IMR-90 (cell line): Measurements from ENCODE around the gene WEE1. TPM values are rescaled to one million over a fixed set of nuclear protein-coding genes. Genes with fewer than 3 reads are reported as not detected.

Experiments used
- ATAC-seq: fragments of 200-7000 bp; cut with Tn5 transposase; 2 replicates; pipeline ENCODE4 v1.9.1; 2020; ENCODE audit warnings: low read depth, mild to moderate bottlenecking, moderate library complexity
- BruUV-seq: library from RNA; stranded (reverse); fragments of 400-500 nt; replicated peaks from 2 replicates; lab custom pipeline; 2021; lab: Mats Ljungman, UMichigan
- CTCF ChIA-PET: fragments of 300-600 bp; formaldehyde crosslinking; extraction: SDS; loops from one replicate; lab custom pipeline; 2021; ENCODE audit warnings: antibody characterized with exemption; lab: Yijun Ruan, JAX
- POLR2A ChIA-PET: fragments of 300-600 bp; sonication (Branson Sonifier 250); formaldehyde crosslinking; loops from one replicate; lab custom pipeline; 2022; ENCODE audit warnings: antibody characterized with exemption; ENCODE audit not compliant: unreplicated experiment; lab: Charles Lee
- DNase-seq: peaks from one replicate; pipeline ENCODE4 v3.0.0; 2013
- H2AFZ ChIP-seq: replicated peaks from 2 replicates; pipeline ENCODE3; 2013; ENCODE audit warnings: low read length, mild to moderate bottlenecking; ENCODE audit not compliant: poor library complexity
- H2AK5ac ChIP-seq: 2 replicates; pipeline ENCODE4 v1.6.1; 2013; ENCODE audit warnings: low read depth, low read length, inconsistent platforms
- H2AK9ac ChIP-seq: replicated peaks from 2 replicates; pipeline ENCODE3; 2013; ENCODE audit warnings: mild to moderate bottlenecking, low read depth, low read length, moderate library complexity; ENCODE audit not compliant: poor library complexity
- H2BK120ac ChIP-seq: 2 replicates; pipeline ENCODE4 v1.6.1; 2013; ENCODE audit warnings: low read depth, low read length, inconsistent platforms
- H2BK15ac ChIP-seq: 3 replicates; pipeline ENCODE4 v1.6.1; 2013; ENCODE audit warnings: low read depth, low read length, inconsistent platforms
- H2BK20ac ChIP-seq: 2 replicates; pipeline ENCODE4 v1.6.1; 2013; ENCODE audit warnings: low read depth, mild to moderate bottlenecking, inconsistent platforms, low read length, moderate library complexity
- H2BK5ac ChIP-seq: 2 replicates; pipeline ENCODE4 v1.6.1; 2013; ENCODE audit warnings: mild to moderate bottlenecking, low read depth, low read length, inconsistent platforms; ENCODE audit not compliant: poor library complexity, severe bottlenecking
- H3K14ac ChIP-seq: replicated peaks from 2 replicates; pipeline ENCODE4 v1.6.1; 2013; ENCODE audit warnings: low read depth, low read length, inconsistent platforms
- H3K18ac ChIP-seq: 2 replicates; pipeline ENCODE4 v1.6.1; 2013; ENCODE audit warnings: low read depth, low read length, control low read depth
- H3K23ac ChIP-seq: 2 replicates; pipeline ENCODE4 v1.6.1; 2013; ENCODE audit warnings: low read depth, low read length, inconsistent platforms
- H3K27ac ChIP-seq: 2 replicates; pipeline ENCODE4 v1.5.1; 2013; ENCODE audit warnings: mild to moderate bottlenecking, control low read depth, low read length; ENCODE audit not compliant: insufficient read depth
- H3K27me3 ChIP-seq: 2 replicates; pipeline ENCODE4 v1.6.1; 2013; ENCODE audit warnings: low read length; ENCODE audit not compliant: control insufficient read depth, insufficient read depth
- H3K36me3 ChIP-seq: 2 replicates; pipeline ENCODE4 v1.6.1; 2013; ENCODE audit warnings: low read length, mixed read lengths; ENCODE audit not compliant: control insufficient read depth, insufficient read depth
- H3K4ac ChIP-seq: 2 replicates; pipeline ENCODE4 v1.6.1; 2013; ENCODE audit warnings: low read depth, low read length, inconsistent platforms
- H3K4me1 ChIP-seq: 2 replicates; pipeline ENCODE4 v1.6.1; 2013; ENCODE audit warnings: low read length, mixed read lengths; ENCODE audit not compliant: control insufficient read depth, insufficient read depth
- H3K4me2 ChIP-seq: 2 replicates; pipeline ENCODE4 v1.6.1; 2013; ENCODE audit warnings: low read depth, mild to moderate bottlenecking, control low read depth, low read length, moderate library complexity
- H3K4me3 ChIP-seq: 2 replicates; pipeline ENCODE4 v1.5.1; 2013; ENCODE audit warnings: low read depth, mild to moderate bottlenecking, control low read depth, low read length, moderate library complexity; ENCODE audit not compliant: insufficient read depth
- H3K56ac ChIP-seq: 2 replicates; pipeline ENCODE4 v1.6.1; 2013; ENCODE audit warnings: low read length, inconsistent platforms; ENCODE audit not compliant: insufficient read depth; ENCODE audit errors: extremely low read depth
- H3K79me1 ChIP-seq, 2 experiments: 2 replicates each; pipeline ENCODE4 v1.6.1; 2013; ENCODE audit warnings: low read length in 2 of 2, inconsistent platforms in 1 of 2, low read depth in 1 of 2
- H3K9ac ChIP-seq: 2 replicates; pipeline ENCODE4 v1.6.1; 2013; ENCODE audit warnings: low read depth, low read length, control low read depth
- H3K9me1 ChIP-seq: 2 replicates; pipeline ENCODE4 v1.6.1; 2013; ENCODE audit warnings: low read length, inconsistent platforms; ENCODE audit not compliant: insufficient read depth
- H3K9me3 ChIP-seq: 2 replicates; pipeline ENCODE4 v1.6.1; 2013; ENCODE audit warnings: low read length; ENCODE audit not compliant: control insufficient read depth, insufficient read depth
- H4K20me1 ChIP-seq: 2 replicates; pipeline ENCODE4 v1.6.1; 2013; ENCODE audit warnings: low read length, inconsistent platforms; ENCODE audit not compliant: insufficient read depth
- H4K5ac ChIP-seq: 2 replicates; pipeline ENCODE4 v1.6.1; 2013; ENCODE audit warnings: mild to moderate bottlenecking, low read depth, low read length, control low read depth
- H4K8ac ChIP-seq, 2 experiments: 2 replicates each; pipeline ENCODE4 v1.6.1; 2013; ENCODE audit warnings: low read depth in 2 of 2, low read length in 2 of 2, control low read depth in 1 of 2, inconsistent platforms in 1 of 2
- H4K91ac ChIP-seq: 2 replicates; pipeline ENCODE4 v1.6.1; 2013; ENCODE audit warnings: low read depth, low read length, inconsistent platforms; ENCODE audit not compliant: insufficient read depth
- BHLHE40 ChIP-seq: fragments of 150-350 bp; IDR thresholded peaks from 2 replicates; pipeline ENCODE4 v1.6.1; 2016; ENCODE audit warnings: mild to moderate bottlenecking, low read depth, low read length
- CTCF ChIP-seq: conservative IDR thresholded peaks from 2 replicates; pipeline ENCODE4 v1.5.1; 2012; ENCODE audit warnings: mild to moderate bottlenecking, low read depth, low read length, improper control_type of control experiment
- ELK1 ChIP-seq: fragments of 150-350 bp; IDR thresholded peaks from 2 replicates; pipeline ENCODE4 v1.6.1; 2016; ENCODE audit warnings: low read depth, mild to moderate bottlenecking, low read length, moderate library complexity, borderline replicate concordance
- RAD21 ChIP-seq: IDR thresholded peaks from 2 replicates; pipeline ENCODE4 v1.6.1; 2012; ENCODE audit warnings: low read length, improper control_type of control experiment
- RCOR1 ChIP-seq: IDR thresholded peaks from 2 replicates; pipeline ENCODE4 v1.6.1; 2012; ENCODE audit warnings: mild to moderate bottlenecking, low read length, improper control_type of control experiment; ENCODE audit not compliant: insufficient replicate concordance
- WGBS, 2 experiments: methylation state at CpG; one replicate each; pipeline versions ENCODE4 v1.1.5 to v1.1.7; 2013; ENCODE audit warnings: missing lambda C conversion rate in 2 of 2; ENCODE audit not compliant: insufficient read length in 1 of 2; ENCODE audit errors: extremely low coverage in 2 of 2; 5-methylcytosine and 5-hydroxymethylcytosine counted together
- dilution Hi-C: fragments of 300-500 bp; cut with HindIII; formaldehyde crosslinking; loops from one replicate; pipeline ENCODE4 v1.14.3; 2018; ENCODE audit warnings: low sequenced_read_pairs; ENCODE audit not compliant: unreplicated experiment
- in situ Hi-C: fragments of 300-500 bp; cut with MboI; formaldehyde crosslinking; loops from 3 replicates; pipeline ENCODE4 v1.14.3; 2019; ENCODE audit warnings: low sequenced_read_pairs, inconsistent platforms, mixed read lengths
- intact Hi-C: fragments of 100-400 bp; cut with micrococcal nuclease; formaldehyde crosslinking; loops from 2 replicates; pipeline ENCODE4 v1.10.0; 2022
- polyA plus RNA-seq, 3 experiments: library from polyadenylated mRNA; depleted of rRNA; stranded (reverse); fragments of >200 nt; gene quantifications; 2 replicates each; pipeline ENCODE4 v1.2.3, GENCODE V29; 2012; ENCODE audit warnings: low replicate concordance in 1 of 3
- total RNA-seq: library from RNA; depleted of rRNA; stranded (reverse); fragments of >200 nt; gene quantifications from 2 replicates; pipeline ENCODE4 v1.2.3, GENCODE V29; 2012

WEE1 gene
- total and polyA plus RNA-seq, 2 of the 4 experiments (the other 2 are of a cell fraction), result 26.5 to 29.2 TPM

- Histone ChIP-seq H3K27ac (no peak overlapping the region), H3K14ac (no peak overlapping the region), H2BK15ac (no peak overlapping the region), H3K4me1 (no peaks in the 10 kb centered on the region), H4K5ac (no peak overlapping the region), H3K9ac (no peak overlapping the region), H3K27me3 (no peaks in the 10 kb centered on the region), H3K4me2 (no peak overlapping the region), H2AK9ac (no peak overlapping the region), H2BK5ac (no peak overlapping the region), H3K79me1 (no peaks in the 10 kb centered on the region), H4K91ac (no peak overlapping the region), H2AK5ac (no peak overlapping the region), H2AFZ (no peak overlapping the region), H3K9me1 (no peaks in the 10 kb centered on the region), H3K36me3 (no peaks in the 10 kb centered on the region), H3K23ac (no peak overlapping the region), H3K18ac (no peak overlapping the region), H4K8ac (no peak overlapping the region), H3K4ac (no peak overlapping the region), H3K56ac (no peak overlapping the region), H2BK120ac (no peak overlapping the region), H3K9me3 (no peaks in the 10 kb centered on the region), H2BK20ac (no peak overlapping the region), H4K20me1 (no peaks in the 10 kb centered on the region), H3K4me3 (no peak overlapping the region)
- no TSS peak for BruUV-seq
- POLR2A ChIA-PET, result no interaction called here
- CTCF ChIA-PET, result no interaction called here
- DNase-seq, result no peak
- in situ Hi-C loops (no loop called here), dilution Hi-C loops (no loop called here), intact Hi-C loops (no loop called here)
- no peak for ATAC-seq
- no CpG with 5 or more reads among the region's 1 CpG for WGBS, 2 experiments
- TF ChIP-seq RAD21 (no peak), BHLHE40 (no peak), ELK1 (no peak), RCOR1 (no peak), CTCF (no peak)
These were observed 63.2 kb downstream of the WEE1 start for GRCh38 chr11:9636691-9637090.
